GM13977 (cell line): ENCODE data around the gene CENPP.

Source experiments
- DNase-seq: peaks from one replicate; pipeline ENCODE4 v3.0.0; 2012; ENCODE audit warnings: low spot score
- in situ Hi-C: fragments of 300-500 bp; cut with MboI; formaldehyde crosslinking; loops from one replicate; pipeline ENCODE4 v1.12.0; 2022; ENCODE audit warnings: low sequenced_read_pairs, low pct_unique_long_range_greater_than_20kb, mixed read lengths, inconsistent platforms; ENCODE audit not compliant: unreplicated experiment
- TF ChIP-seq, protein P1 (sequence below): IDR thresholded peaks from 2 replicates; pipeline ENCODE4 v1.5.1; 2012; ENCODE audit warnings: mild to moderate bottlenecking, control low read depth; ENCODE audit not compliant: insufficient read depth; ENCODE audit errors: extremely low read depth, missing control alignments

Gene CENPP

DNA sequence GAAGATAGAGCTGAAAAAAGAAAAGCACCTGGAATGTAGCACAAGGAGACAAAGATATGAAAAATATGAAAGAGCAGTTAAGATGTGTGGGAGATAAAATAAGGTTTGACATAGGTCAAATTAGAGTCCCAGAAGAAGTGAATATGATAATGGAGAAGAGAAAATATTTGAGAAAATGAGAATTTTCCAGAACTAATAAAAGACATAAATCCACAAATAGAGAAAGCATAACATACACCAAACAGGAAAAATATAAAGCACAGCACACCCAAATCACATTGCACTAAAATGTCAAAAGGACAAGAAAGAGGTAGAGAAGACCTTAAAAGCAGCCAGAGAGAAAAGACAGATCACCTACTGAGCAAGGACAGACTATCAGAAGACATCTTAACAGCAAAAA lies 300.7 kb downstream of the CENPP start:
- in situ Hi-C loops = loop anchor here (25.0 kb wide), 2 partner anchors 314 to 489 kb away; no protein-coding TSS in a partner anchor
- TF ChIP-seq, protein P1, sequence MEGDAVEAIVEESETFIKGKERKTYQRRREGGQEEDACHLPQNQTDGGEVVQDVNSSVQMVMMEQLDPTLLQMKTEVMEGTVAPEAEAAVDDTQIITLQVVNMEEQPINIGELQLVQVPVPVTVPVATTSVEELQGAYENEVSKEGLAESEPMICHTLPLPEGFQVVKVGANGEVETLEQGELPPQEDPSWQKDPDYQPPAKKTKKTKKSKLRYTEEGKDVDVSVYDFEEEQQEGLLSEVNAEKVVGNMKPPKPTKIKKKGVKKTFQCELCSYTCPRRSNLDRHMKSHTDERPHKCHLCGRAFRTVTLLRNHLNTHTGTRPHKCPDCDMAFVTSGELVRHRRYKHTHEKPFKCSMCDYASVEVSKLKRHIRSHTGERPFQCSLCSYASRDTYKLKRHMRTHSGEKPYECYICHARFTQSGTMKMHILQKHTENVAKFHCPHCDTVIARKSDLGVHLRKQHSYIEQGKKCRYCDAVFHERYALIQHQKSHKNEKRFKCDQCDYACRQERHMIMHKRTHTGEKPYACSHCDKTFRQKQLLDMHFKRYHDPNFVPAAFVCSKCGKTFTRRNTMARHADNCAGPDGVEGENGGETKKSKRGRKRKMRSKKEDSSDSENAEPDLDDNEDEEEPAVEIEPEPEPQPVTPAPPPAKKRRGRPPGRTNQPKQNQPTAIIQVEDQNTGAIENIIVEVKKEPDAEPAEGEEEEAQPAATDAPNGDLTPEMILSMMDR = no peak
- DNase-seq = no peak

DNA sequence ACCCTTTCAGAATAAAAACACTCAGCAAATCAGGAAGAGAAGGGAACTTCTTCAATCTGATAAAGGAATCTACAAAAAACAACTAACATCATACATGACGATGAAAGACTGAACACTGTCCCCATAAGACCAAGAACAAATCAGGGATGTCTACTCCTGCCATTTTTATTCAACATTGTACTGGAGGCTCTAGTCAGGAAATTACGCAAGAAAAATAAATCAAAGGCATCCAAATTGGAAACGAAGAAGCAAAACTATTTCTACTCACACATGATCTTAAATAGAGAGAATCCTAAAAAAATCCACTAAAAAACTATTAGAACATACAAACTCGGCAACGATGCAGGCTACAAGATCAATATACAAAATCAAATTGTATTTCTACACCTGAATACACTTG lies 301.9 kb downstream of the CENPP start:
- in situ Hi-C loops = loop anchor here (25.0 kb wide), 2 partner anchors 315 to 490 kb away; no protein-coding TSS in a partner anchor
- no peak for DNase-seq
- TF ChIP-seq, protein P1 = no peak

DNA sequence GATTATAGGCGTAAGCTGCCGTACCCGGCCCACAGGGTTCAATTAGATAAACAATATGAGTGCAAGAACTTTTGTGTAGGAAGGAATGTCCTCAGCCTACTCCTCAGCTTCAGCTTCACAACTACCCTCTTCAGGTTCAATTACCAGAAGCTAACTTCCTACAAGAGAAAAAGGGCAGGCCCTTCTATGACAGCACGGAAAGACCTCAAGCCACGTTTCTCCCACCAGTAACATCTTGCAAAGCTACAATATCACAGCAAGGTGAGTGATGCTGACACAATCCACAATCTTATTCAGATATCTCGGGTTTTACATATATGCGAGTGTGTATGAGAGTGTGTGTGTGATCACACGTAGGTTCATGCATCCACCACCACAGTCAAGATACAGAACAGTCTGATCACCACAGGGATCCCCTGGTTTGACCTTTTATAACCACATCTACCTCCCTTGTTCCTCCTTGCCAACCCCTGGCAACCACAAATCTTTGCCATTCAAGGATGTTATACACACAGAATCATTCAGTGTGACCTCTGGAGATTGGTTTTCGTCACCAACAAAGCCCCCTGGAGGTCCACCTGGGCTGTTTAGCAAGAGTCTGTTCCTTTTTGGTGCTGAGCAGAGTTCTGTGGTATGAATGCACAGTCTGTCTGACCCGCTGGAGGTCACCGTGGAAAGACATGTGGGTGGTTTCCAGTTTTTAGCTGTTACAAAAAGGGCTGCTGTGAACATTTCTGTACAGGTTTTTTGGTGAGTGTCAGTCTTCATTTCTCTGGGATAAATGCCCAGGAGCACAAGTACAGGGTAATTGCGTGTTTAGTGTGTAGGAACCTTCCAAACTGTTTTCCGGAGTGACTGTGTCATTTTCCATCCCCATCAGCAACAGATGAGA lies 305.9 kb downstream of the CENPP start:
- in situ Hi-C loops = loop anchor here (25.0 kb wide), 2 partner anchors 319 to 494 kb away; no protein-coding TSS in a partner anchor
- DNase-seq = no peak
- TF ChIP-seq, protein P1 = no peak

DNA sequence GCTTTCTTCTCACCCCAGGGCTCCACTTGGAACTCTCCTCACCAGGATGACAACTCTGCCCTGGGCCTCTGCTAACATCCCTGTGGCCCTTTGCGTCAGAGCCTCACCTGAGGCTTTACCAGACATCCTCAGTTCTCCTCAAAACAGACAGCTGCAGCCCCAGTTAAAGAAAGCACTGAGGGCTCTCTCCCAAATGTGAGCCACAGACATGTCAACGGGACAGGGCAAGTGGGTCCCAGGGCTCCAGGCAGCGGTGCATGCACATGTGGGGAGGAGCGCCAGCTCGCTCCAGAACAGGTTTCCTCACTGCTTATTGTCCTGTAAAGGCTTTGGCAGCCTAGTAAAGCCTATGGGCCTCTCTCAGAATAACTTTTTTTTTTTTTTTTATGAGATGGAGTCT lies 306.9 kb downstream of the CENPP start:
- in situ Hi-C loops = loop anchor here (25.0 kb wide), 2 partner anchors 320 to 495 kb away; no protein-coding TSS in a partner anchor
- no peak for DNase-seq
- TF ChIP-seq, protein P1 = no peak

DNA sequence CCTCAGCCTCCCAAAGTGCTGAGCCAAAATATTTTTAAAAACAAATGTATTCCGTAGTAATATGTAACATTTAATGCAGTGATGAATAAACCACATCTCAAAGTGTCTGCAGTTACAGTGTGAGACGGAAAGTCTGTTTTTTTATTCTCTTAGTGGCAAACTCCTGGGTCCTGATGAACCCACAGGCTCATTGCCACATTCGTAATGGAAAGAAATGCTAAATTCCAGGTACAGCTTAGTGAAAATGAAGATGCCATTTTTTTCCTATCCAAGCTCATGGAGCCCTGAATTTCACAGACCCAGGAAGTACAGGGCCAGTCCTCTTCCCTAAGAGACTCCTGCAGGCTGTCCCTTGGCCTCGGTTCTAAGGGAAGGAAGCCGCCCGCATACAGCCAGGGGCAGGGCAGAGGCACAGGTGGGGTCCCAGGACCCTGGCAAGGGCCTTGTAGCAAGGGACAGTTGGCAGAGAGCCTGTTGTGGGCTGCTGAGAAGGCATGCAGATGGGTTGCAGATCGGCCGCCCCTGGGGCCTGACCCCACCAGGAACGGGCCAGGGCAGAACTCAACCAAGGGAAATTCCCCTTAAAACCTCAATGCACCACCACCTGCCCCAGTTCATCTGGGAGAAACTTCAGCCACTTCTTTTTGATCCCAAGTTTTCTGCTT lies 308.0 kb downstream of the CENPP start:
- TF ChIP-seq, protein P1 = no peak
- no peak for DNase-seq
- in situ Hi-C loops = loop anchor here (25.0 kb wide), 2 partner anchors 321 to 496 kb away; no protein-coding TSS in a partner anchor
